ACC112 (cell line): Measurements from ENCODE around the gene SCP2.

Experiments
- H2AFZ ChIP-seq: fragments of 200-600 bp; sonication (generic); one replicate; pipeline ENCODE4 v1.6.0; 2017; ENCODE audit warnings: antibody characterized with exemption, low read length; ENCODE audit not compliant: unreplicated experiment
- H3K27ac ChIP-seq: fragments of 200-600 bp; sonication (generic); 2 replicates; pipeline ENCODE4 v1.5.1; 2014; ENCODE audit warnings: low read depth, mild to moderate bottlenecking, antibody characterized with exemption, low read length, moderate library complexity
- H3K27me3 ChIP-seq: fragments of 200-600 bp; sonication (generic); 2 replicates; pipeline ENCODE4 v1.6.1; 2014; ENCODE audit warnings: mild to moderate bottlenecking, antibody characterized with exemption, low read length, moderate library complexity, mixed read lengths; ENCODE audit not compliant: insufficient read depth
- H3K36me3 ChIP-seq: fragments of 200-600 bp; sonication (generic); 2 replicates; pipeline ENCODE4 v1.6.1; 2016; ENCODE audit warnings: mild to moderate bottlenecking, antibody characterized with exemption, low read length, moderate library complexity, mixed read lengths; ENCODE audit not compliant: insufficient read depth
- H3K4me1 ChIP-seq: fragments of 200-600 bp; sonication (generic); one replicate; pipeline ENCODE4 v1.6.1; 2016; ENCODE audit warnings: low read length, mixed read lengths; ENCODE audit not compliant: insufficient read depth, unreplicated experiment, control insufficient read depth
- H3K4me3 ChIP-seq: fragments of 200-600 bp; sonication (generic); 2 replicates; pipeline ENCODE4 v1.5.1; 2014; ENCODE audit warnings: mild to moderate bottlenecking, low read depth, low read length
- H3K79me2 ChIP-seq: fragments of 200-600 bp; sonication (generic); one replicate; pipeline ENCODE4 v1.6.0; 2016; ENCODE audit warnings: low read length; ENCODE audit not compliant: control insufficient read depth, unreplicated experiment, insufficient read depth

SCP2 gene

DNA sequence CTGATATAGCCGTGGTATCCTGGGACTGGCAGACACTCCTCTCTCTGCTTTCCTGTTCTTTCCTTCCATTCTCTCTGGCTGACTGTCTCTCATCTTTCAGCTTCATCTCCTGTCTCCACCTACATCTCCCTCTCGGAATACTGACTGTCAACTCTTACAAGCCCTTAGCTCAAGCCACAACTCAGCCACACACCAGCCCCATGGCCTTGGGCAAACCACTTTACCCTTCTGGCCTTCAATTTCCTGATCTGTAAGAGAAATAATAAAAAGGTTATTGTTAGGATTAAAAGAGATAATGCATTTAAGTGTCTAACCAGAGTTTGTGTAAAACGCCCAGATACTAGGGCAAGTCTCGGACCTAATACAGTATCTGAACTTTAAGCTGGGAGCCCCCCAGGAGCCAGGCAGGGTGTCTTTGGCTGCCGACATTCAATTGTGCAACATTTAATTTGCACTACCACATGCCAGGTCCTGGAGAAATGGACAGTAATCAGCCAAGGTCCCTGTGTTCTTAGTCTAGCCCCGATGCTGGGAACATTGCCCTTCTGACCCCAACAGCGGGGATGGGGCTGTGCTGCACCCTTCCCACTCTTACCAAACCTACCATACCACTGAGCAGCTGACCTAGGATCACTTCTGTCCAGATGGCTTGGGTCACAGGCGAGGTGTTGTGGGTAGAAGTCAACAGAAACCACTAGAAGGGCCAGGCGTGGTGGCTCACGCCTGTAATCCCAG lies 10.7 kb upstream of the SCP2 start:
- no peaks in the 10 kb centered on the region for H3K27me3 ChIP-seq
- no peaks in the 10 kb centered on the region for H3K79me2 ChIP-seq
- H3K4me1 ChIP-seq, result no peaks in the 10 kb centered on the region
- H3K36me3 ChIP-seq, result no peaks in the 10 kb centered on the region
- H2AFZ ChIP-seq, result no peak overlapping the region
- no peak overlapping the region for H3K27ac ChIP-seq
- H3K4me3 ChIP-seq, result no peak overlapping the region

DNA sequence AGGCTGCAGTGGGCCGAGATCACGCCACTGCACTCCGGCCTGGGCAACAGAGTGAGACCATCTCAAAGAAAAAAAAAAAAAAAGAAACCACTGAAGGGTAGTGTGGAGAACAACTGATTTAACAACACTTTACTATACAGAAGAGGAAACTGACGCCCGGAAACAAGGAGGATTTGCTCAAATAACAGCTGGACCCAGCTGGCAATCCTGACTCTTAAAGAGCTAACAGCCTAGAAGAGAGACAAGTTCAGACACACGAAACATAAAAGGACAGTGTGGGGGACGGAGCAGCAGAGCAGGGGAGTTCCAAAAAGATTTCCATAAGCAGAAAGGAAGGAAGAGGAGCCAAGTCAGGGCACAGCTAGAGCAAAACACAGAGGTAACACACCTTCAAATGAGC lies 9.9 kb upstream of the SCP2 start:
- no peaks in the 10 kb centered on the region for H3K36me3 ChIP-seq
- no peaks in the 10 kb centered on the region for H3K27me3 ChIP-seq
- H3K4me3 ChIP-seq, result no peak overlapping the region
- no peak overlapping the region for H3K27ac ChIP-seq
- H3K4me1 ChIP-seq, result no peaks in the 10 kb centered on the region
- H2AFZ ChIP-seq, result no peak overlapping the region
- no peaks in the 10 kb centered on the region for H3K79me2 ChIP-seq

DNA sequence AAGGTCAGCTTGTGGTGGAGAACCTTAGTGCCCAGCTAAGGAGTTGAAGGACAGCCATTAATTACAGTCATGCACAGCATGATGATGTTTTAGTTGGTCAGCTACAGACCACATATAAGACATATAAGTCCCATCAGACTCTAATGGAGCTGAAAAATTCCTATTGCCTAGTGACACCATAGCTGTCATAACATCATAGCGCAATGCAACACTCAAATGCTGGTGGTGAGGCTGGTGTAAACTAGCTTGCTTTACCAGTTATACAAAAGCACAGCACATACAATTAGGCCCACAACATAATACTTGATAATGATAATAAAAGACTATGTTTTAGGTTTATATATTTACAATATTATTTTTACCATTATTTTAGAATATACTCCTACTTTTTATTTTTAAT lies 9.5 kb upstream of the SCP2 start:
- Histone ChIP-seq H3K4me1 (no peaks in the 10 kb centered on the region), H3K36me3 (no peaks in the 10 kb centered on the region), H3K79me2 (no peaks in the 10 kb centered on the region), H3K4me3 (no peak overlapping the region), H3K27ac (no peak overlapping the region), H3K27me3 (no peaks in the 10 kb centered on the region), H2AFZ (no peak overlapping the region)

DNA sequence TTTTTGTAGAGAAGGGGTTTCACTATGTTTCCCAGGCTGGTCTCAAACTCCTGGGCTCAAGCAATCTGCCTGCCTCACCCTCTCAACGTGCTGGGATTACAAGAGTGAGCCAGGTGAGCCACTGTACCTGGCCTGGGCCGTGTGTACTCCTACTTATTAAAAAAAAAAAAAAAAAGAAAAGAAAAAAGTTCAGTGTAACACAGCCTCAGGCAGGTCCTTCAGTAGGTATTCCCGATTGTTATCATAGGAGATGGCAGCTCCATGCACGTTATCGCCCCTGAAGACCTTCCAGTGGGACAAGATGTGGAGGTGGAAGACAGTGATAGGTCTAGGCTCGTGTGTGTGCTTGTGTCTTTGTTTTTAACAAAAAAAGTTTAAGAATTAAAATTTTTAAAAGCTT lies 8.9 kb upstream of the SCP2 start:
- Histone ChIP-seq H3K27ac (no peak overlapping the region), H3K4me1 (no peaks in the 10 kb centered on the region), H3K36me3 (no peaks in the 10 kb centered on the region), H3K4me3 (no peak overlapping the region), H3K27me3 (no peaks in the 10 kb centered on the region), H2AFZ (no peak overlapping the region), H3K79me2 (no peaks in the 10 kb centered on the region)

DNA sequence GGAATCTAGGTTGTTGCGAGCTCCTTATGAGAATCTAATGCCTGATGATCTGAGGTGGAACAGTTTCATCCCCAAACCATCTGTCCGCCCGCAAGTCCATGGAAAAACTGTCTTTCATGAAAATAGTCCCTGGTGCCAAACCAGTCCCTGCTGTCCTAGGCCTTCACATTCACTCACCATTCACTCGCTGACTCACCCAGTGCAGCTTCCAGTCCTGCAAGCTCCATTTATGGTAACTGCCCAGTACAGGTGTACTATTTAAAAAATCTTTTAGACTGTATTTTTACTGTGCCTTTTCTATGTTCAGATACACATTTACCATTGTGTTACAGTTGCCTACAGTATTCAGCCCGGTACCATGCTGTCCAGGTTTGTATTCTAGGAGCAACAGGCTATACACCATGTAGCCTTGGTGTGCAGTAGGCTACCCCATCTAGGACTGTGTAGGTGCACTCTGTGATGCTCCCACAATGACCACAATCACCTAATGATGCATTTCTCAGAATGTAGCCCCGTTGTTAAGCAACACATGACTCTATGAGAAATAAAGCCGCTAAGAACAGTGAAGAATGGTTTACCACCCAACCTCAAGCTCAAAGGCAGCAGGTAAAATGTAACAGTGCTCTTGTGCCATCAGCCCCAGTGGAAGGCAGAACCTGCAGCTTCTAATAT lies 7.9 kb upstream of the SCP2 start:
- no peak overlapping the region for H3K27ac ChIP-seq
- no peak overlapping the region for H3K4me3 ChIP-seq
- H3K4me1 ChIP-seq, result no peaks in the 10 kb centered on the region
- H3K27me3 ChIP-seq, result no peaks in the 10 kb centered on the region
- no peak overlapping the region for H2AFZ ChIP-seq
- H3K36me3 ChIP-seq, result no peaks in the 10 kb centered on the region
- no peaks in the 10 kb centered on the region for H3K79me2 ChIP-seq

DNA sequence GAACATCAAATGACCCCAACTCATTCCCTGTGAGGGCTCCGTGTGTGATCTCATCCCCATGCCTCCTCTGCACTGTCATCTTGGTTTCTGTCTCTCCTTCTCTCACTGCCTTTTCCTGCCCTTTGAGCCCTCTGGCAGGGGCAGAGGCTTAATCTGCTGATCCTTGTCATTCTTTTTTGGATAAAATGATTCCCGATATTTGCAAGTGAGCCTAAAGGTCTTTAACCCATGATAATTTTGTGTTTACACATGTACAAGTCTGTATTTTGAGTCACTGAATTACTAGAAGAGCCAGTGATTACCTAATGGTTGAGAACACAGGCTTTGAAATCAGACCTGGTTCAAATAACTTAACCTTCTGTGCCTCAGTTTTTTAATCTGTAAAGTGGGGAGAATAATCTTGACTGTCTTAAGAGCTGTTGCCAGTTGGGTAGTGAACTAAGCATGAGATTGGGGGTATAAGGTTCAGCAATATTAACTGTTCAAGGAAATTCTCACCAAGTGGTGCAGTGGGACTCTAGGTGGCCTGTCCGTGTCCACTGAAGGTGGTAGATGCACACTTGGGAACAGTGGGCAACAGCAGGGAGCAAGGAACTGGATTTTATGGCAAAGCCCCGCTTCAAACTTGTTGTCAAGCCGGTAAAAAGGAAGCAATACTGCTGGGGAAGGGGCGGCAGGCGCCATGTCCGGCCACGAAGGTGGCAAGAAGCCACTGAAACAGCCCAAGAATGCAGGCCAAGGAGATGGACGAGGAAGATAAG lies 7.2 kb upstream of the SCP2 start:
- Histone ChIP-seq H3K36me3 (no peaks in the 10 kb centered on the region), H3K79me2 (no peaks in the 10 kb centered on the region), H3K27me3 (no peaks in the 10 kb centered on the region), H3K27ac (no peak overlapping the region), H3K4me1 (no peaks in the 10 kb centered on the region), H3K4me3 (no peak overlapping the region), H2AFZ (no peak overlapping the region)

DNA sequence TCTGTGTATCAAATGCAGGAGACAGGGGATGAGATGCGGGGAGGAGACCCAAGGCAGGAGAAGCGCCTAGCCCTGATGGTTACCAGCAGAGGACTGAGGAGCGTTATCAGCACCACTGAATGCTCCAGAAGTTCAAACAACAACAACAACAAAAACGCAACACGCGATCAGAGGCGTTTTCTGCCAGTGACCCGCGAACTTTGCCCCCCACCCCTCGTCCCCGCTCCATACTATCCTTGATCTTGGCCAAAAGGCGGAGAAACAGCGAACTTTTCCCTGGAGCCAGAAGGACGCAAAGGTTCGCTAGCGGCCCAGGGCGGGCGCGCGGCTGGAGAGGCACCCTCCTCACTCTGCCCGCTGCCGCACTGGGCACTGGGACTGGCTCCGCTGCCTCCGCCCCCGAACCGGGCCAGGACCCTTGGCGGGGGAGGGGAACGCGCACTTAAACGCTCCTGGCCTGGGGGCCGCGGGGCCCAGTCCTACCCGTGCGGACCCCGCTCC lies 6.2 kb upstream of the SCP2 start:
- Histone ChIP-seq H3K27ac (no peak overlapping the region), H3K4me3 (peak overlapping the region; percentile 84), H2AFZ (peak overlapping the region; percentile 98), H3K27me3 (no peaks in the 10 kb centered on the region), H3K36me3 (no peaks in the 10 kb centered on the region), H3K79me2 (no peaks in the 10 kb centered on the region), H3K4me1 (peaks cover 6% of the 10 kb centered on the region)

DNA sequence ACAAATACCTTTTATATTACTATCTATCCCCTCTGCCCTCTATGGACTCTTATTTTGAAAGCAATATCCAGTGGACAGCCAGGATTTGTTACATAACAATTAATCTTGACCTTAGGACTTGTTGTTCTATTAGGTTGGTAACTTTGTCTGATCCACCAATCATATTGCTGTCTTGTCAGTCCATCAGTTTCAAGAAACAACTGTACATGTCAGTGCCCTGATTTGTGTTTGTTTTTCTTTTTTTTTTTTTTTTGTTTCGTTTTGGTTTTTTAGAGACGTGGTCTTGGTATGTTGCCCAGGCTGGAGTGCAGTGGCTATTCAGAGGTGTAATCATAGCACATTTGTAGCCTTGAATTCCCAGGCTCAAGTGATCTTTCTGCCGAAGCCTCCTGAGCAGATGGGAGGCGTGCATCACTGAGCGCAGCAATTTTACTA lies 1.5 kb upstream of the SCP2 start:
- H3K27ac ChIP-seq, result no peak overlapping the region
- H3K4me1 ChIP-seq, result peaks cover 10% of the 10 kb centered on the region

DNA sequence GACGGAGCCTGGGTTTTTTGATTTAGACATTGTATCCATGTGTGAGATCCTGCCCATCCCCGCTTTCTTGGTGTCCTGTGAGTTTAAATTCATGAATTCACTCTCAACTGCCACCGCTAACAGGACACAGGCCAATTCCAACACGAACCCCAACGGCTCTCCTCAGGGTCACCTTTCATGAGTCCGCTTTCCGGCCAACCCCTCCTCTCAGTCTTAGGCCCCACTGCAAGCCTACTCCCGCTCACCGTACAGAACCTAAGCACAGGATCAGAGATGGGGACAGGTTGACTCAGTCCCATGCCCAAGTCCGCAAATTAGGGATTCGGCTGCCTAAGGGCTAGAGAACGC lies 238 bp upstream of the SCP2 start:
- peak overlapping the region; percentile 92 for H3K4me3 ChIP-seq
- H3K27ac ChIP-seq, result no peak overlapping the region
- no peaks in the 10 kb centered on the region for H3K27me3 ChIP-seq
- peak overlapping the region; percentile 86 for H2AFZ ChIP-seq
- H3K36me3 ChIP-seq, result no peaks in the 10 kb centered on the region
- no peaks in the 10 kb centered on the region for H3K79me2 ChIP-seq
- peaks cover 10% of the 10 kb centered on the region for H3K4me1 ChIP-seq

More for the DNA sequence above, 1.5 kb upstream of the SCP2 start:
- Histone ChIP-seq H3K79me2 (no peaks in the 10 kb centered on the region), H2AFZ (peak overlapping the region; percentile 1), H3K27me3 (no peaks in the 10 kb centered on the region), H3K36me3 (no peaks in the 10 kb centered on the region), H3K4me3 (peak overlapping the region; percentile 5; the same call in 1 of the 2 replicates)

DNA sequence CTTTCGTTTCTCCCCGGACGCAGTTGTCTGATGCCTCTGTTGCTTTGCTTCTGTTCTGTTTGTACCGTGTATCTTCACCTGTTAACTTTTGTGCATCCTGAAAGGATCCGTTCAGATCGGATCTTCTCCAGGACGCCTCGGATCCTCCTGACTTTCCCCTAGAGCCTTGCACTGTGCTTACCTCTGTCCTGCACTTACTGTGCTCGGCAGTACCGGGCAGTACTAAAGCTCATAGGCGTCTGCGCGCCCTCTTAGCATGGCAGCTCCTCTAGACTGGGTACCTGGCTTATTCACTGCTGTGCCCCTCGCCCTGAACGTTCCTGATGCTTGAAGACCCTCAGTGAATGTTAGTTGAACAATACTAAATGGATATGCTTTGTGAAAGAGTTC lies 934 bp downstream of the SCP2 start:
- Histone ChIP-seq H3K27ac (no peak overlapping the region), H3K79me2 (no peaks in the 10 kb centered on the region), H3K4me1 (peaks cover 10% of the 10 kb centered on the region), H3K27me3 (no peaks in the 10 kb centered on the region), H3K4me3 (peak overlapping the region; percentile 92), H3K36me3 (no peaks in the 10 kb centered on the region), H2AFZ (peak overlapping the region; percentile 91)
